Measurements from ENCODE around the gene CDH16. TPM values are rescaled to one million over a fixed set of nuclear protein-coding genes. Genes with fewer than 3 reads are reported as not detected.

The CDH16 gene
- total and polyA plus RNA-seq, 2 experiments from 2014 or later, result not detected

- Mint-ChIP-seq H3K36me3 (ENCODE audit: low read depth) (peaks cover 14% of the 10 kb centered on the region), H3K4me1 (peaks cover 8% of the 10 kb centered on the region), H3K27ac (peak within 1 kb of the TSS; percentile 94), H3K27me3 (ENCODE audit: insufficient read depth, low read depth, poor library complexity) (peaks cover 16% of the 10 kb centered on the region), H3K4me3 (peak within 1 kb of the TSS; percentile 97), H3K9me3 (no peaks in the 10 kb centered on the region; the same call in 1 of the 3 replicates)
- ATAC-seq (peak; percentile 98), DNase-seq (ENCODE audit: low spot score) (peak; percentile 99)
- Histone ChIP-seq H2AFZ (peak within 1 kb of the TSS; percentile 98), H3K4me2 (peak within 1 kb of the TSS; percentile 93), H3K27ac (ENCODE audit: low read depth) (no peak within 1 kb of the TSS), H3K9me2 (ENCODE audit: insufficient read depth) (no peaks in the 10 kb centered on the region), H3K4me1 (ENCODE audit: insufficient read depth) (0 out of 2 replicates have a peak, but pooled peaks cover 13% of the 10 kb centered on the region), H3K36me3 (ENCODE audit: insufficient read depth) (peaks cover 6% of the 10 kb centered on the region; the same call in 1 of the 2 replicates), H3K27me3 (ENCODE audit: insufficient read depth) (peaks cover 7% of the 10 kb centered on the region; the same call in 1 of the 2 replicates), H3K4me3 (peak within 1 kb of the TSS; percentile 96), H4K20me1 (replicated peaks; ENCODE audit: insufficient read depth) (peaks cover 21% of the 10 kb centered on the region; the same call in 1 of the 2 replicates), H3F3A (replicated peaks; ENCODE audit: low read depth) (no peaks in the 10 kb centered on the region), H3K79me2 (replicated peaks; ENCODE audit: insufficient read depth) (peaks cover 30% of the 10 kb centered on the region)
- TF ChIP-seq POLR2AphosphoS5 (IDR thresholded peaks at IDR 0.05; ENCODE audit: low read depth) (peak; percentile 95), STAT1 (IDR thresholded peaks at IDR 0.05; ENCODE audit: unreplicated experiment) (no peak), ETS1 (IDR thresholded peaks at IDR 0.05) (peak; percentile 60; the same call in 1 of the 2 replicates), EZH2 (IDR thresholded peaks at IDR 0.05; ENCODE audit: low read depth, unreplicated experiment) (no peak), CREB1 (CRISPR knock-in tag; IDR thresholded peaks at IDR 0.05; ENCODE audit: low read depth) (peak; percentile 46)
Observed at GRCh38 chr16:66880288-66881013, 38.2 kb downstream of the CDH16 start, which contains the start of gene PDP2. Gene PDP2, plus strand, starts transcription at chr16:66880515. Its CDS starts 3,770 bp downstream, at chr16:66884285.

DNA sequence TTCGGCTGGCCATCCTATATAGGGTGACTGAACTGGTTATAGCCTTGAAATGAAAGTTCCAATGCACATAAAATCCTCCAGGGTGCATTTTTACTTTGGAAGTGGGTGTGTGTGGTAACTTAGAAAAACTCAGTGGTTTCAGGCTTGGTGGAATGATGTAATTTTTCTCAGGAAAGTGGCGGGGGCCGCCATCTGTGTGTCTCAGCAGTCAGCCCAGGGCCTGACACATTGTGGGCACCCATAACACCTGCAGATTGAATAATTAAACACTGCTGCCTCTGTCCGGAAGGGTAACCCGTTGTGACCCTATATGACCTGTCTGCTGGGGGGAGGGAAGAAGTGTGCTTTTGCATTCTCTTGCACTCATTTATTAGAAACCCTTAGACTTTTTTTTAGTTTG, 40.6 kb downstream of the CDH16 start:
- peak overlapping the region; percentile 24; the same call in 1 of the 2 replicates for H2AFZ ChIP-seq
- peaks cover 21% of the 10 kb centered on the region for H3K79me2 ChIP-seq (replicated peaks; ENCODE audit: insufficient read depth)
- H3K36me3 ChIP-seq (ENCODE audit: insufficient read depth), result no peaks in the 10 kb centered on the region
- no peaks in the 10 kb centered on the region; the same call in 1 of the 3 replicates for H3K36me3 Mint-ChIP-seq (ENCODE audit: low read depth)
- no peak overlapping the region for H3K27ac ChIP-seq (ENCODE audit: low read depth)
- peaks cover 16% of the 10 kb centered on the region for H3K4me1 Mint-ChIP-seq
- H3K9me3 Mint-ChIP-seq, result no peaks in the 10 kb centered on the region; the same call in 1 of the 3 replicates
- H4K20me1 ChIP-seq (replicated peaks; ENCODE audit: insufficient read depth), result 0 out of 2 replicates have a peak, but pooled peaks cover 11% of the 10 kb centered on the region
- no peak for DNase-seq (ENCODE audit: low spot score)
- H3K4me3 ChIP-seq, result no peak overlapping the region
- H3K27ac Mint-ChIP-seq, result no peak overlapping the region
- peaks cover 6% of the 10 kb centered on the region; the same call in 1 of the 2 replicates for H3F3A ChIP-seq (replicated peaks; ENCODE audit: low read depth)
- peaks cover 7% of the 10 kb centered on the region; the same call in 1 of the 2 replicates for H3K27me3 ChIP-seq (ENCODE audit: insufficient read depth)
- H3K4me1 ChIP-seq (ENCODE audit: insufficient read depth), result 0 out of 2 replicates have a peak, but pooled peaks cover 13% of the 10 kb centered on the region
- peaks cover 20% of the 10 kb centered on the region for H3K27me3 Mint-ChIP-seq (ENCODE audit: insufficient read depth, low read depth, poor library complexity)
- ATAC-seq, result no peak
- H3K9me2 ChIP-seq (ENCODE audit: insufficient read depth), result no peaks in the 10 kb centered on the region
- H3K4me3 Mint-ChIP-seq, result no peak overlapping the region
- H3K4me2 ChIP-seq, result no peak overlapping the region
- no peak for TF ChIP-seq POLR2AphosphoS5 (IDR thresholded peaks at IDR 0.05; ENCODE audit: low read depth)
- no peak for TF ChIP-seq CREB1 (CRISPR knock-in tag; IDR thresholded peaks at IDR 0.05; ENCODE audit: low read depth)
- no peak for TF ChIP-seq ZNF114 (CRISPR knock-in tag; IDR thresholded peaks at IDR 0.05)
- no peak for TF ChIP-seq EZH2 (IDR thresholded peaks at IDR 0.05; ENCODE audit: low read depth, unreplicated experiment)
- TF ChIP-seq ZNF331 (CRISPR knock-in tag; IDR thresholded peaks at IDR 0.05; ENCODE audit: low read depth), result no peak
- TF ChIP-seq STAT1 (IDR thresholded peaks at IDR 0.05; ENCODE audit: unreplicated experiment), result no peak
- no peak for TF ChIP-seq JUNB (IDR thresholded peaks at IDR 0.05; ENCODE audit: unreplicated experiment)
- TF ChIP-seq REST (IDR thresholded peaks at IDR 0.05; ENCODE audit: unreplicated experiment), result no peak
- TF ChIP-seq ETS1 (IDR thresholded peaks at IDR 0.05), result no peak

All from GM23338 (cell line).